ENCODE data around the gene ATP23.
A peak's percentile ranks its signal among the peaks of the same experiment; 100 is the strongest.

Gene ATP23

GRCh38 chr12:57941165-57941894, at the start of gene ATP23:
ATP23 (plus strand) TSS chr12:57941567; CDS start chr12:57941702, 135 bp downstream.
- peak; percentile 73 for DNase-seq (ENCODE audit: low spot score)

DNA sequence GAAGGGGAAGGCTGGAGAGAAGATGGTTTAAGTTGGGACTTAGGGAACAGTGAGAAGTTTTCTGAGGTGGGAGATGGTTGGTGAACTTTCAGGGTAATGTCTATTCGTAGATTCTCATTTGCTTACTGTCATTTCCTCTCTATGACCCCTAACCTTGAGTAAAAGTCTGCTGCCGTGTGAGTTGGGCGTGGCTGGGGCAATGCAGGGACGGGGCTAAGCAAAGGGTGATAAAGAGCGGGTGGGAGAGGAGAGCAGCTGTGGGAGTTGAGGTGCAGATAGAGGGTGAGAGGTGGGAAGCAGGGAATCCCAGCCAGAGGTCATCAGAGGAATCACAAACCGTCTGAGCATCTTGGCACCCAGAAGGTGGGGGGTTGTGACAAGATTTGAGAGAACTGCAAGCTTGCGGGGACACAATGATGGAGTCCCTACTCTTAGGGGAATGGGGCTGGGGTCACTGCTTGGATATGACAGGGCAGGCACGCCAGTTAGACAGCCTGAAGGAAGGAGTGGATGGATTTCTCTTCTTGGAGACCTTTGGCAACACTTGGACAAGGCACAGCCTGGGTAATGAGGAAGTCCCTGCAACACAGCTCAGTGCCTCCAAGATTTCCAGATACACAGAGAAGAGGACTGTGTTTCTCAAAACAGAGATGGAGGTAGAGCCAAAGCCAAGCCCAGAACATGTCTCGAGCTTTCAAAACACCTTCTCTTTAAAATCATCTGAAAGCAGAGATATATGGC, 49.0 kb upstream of the ATP23 start:
- no peak for DNase-seq (ENCODE audit: low spot score)

GRCh38 chr12:57893431-57894353, 47.7 kb upstream of the ATP23 start:
- peak; percentile 15 for DNase-seq (ENCODE audit: low spot score)

DNA sequence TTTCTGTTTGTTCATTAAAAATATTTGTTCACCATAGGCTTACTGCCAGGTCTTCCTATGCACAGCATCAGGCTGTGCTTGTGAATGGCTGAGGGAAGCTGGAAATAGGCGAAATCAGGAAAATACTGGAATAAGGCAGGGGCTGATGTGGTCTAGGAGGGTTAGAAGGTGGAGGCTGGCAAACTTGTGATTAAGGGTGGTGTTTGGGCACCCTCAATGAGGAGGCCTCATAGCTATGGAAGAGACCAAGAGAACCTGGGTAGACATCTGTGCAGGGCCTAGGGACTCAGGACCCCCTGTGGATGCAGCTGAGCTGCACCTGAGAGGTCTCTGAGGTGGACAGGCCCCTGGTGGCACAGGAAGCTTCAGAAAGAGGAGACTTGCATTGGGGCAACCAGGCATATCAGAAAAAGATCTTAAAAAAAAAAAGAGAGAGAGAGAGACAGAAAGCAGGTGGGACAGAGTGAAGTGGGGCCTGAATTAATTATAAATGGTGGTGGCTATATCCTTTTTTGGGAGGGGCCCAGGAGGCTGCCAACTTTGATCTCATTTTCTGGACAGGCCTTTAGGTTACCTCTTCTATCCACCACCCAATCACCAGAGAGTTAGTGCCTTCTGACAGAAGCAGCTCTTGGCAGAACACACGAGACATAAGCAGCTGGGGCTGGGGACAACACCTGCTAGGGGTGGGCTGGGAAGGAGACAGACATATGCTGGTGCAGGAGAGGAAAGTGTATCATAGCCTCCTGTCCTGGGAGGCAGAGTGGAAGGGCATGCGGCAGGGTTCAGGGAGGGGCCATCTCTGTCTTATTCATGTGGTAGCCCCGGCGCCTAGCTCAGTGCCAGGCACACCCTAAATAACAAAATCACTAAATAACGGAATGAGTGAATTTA, 46.7 kb upstream of the ATP23 start:
- DNase-seq (ENCODE audit: low spot score): no peak

DNA sequence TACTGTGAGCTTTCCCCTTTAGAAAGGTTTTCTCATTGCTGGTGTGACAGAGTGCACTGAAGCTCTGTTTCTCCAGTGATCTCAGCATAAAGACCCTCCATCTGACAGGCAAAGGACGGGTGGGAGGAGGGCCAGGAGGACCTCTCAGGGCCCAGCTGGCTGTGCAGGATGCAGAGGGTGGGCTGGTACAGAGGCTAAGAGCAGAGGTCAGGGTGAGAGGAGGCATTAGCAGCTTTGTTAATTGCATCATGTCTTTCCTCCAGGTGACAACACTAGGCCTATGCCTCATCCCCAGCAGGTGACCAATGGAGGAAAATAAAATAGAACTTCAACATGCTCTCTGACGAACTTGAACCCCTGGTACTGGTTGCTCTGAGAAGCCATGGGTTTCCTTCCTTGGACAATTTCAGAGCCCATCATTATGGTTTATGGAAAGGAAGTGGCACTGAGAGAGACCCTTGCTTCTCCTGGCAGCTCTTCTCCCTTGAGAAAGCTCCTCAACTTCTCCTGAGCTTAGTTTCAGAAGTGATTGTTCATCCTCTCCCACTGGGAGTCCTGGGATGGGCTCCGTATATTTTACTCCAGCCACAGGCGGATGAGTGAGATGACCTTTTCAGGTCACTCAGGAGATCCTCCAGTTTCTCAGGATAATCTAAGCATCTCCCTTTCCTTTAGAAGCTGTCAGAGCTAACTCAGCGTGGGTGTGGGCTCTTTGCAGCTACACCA, 45.8 kb upstream of the ATP23 start:
- DNase-seq (ENCODE audit: low spot score): no peak

- DNase-seq (ENCODE audit: low spot score): no peak
Measured at GRCh38 chr12:57896115-57896433, 45.3 kb upstream of the ATP23 start.

DNA sequence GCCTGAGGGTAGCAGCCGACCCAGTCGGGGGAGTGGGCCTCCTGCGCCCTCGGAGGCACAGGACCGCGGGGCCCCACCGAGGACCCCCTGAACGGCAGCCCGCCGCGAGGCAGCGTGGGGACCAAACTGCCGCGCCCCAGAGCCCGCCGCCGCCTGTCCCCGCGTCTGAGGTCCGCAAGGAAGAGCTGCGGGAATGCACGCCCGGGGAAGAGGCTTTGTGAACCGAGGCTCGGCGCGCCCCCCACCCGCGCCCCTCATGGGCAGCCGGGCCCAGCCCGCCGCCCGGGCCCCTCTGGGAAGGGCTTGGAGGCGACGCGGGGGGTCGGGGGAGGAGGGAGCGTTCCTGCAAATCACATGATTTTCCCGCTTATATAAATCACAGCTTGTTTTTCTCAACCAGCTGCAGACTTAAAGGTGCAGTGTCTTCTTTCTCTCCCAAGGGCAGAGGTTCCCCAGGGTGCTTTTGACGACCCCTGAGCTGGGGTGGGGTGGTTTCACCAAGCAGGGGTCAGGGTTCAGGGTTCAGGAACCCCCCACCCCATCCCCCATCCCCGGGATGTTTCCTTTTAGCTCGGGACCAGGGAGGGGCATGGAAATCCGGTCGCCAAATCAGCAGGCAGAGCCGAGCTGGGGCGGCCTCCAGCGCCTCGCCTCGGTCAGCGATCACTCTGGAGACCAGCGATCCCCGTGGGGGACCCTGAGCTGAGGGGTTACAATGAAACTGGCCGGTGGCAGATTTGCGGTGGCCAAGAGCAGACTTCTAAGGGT, 44.7 kb upstream of the ATP23 start:
- peak; percentile 40 for DNase-seq (ENCODE audit: low spot score)

DNA sequence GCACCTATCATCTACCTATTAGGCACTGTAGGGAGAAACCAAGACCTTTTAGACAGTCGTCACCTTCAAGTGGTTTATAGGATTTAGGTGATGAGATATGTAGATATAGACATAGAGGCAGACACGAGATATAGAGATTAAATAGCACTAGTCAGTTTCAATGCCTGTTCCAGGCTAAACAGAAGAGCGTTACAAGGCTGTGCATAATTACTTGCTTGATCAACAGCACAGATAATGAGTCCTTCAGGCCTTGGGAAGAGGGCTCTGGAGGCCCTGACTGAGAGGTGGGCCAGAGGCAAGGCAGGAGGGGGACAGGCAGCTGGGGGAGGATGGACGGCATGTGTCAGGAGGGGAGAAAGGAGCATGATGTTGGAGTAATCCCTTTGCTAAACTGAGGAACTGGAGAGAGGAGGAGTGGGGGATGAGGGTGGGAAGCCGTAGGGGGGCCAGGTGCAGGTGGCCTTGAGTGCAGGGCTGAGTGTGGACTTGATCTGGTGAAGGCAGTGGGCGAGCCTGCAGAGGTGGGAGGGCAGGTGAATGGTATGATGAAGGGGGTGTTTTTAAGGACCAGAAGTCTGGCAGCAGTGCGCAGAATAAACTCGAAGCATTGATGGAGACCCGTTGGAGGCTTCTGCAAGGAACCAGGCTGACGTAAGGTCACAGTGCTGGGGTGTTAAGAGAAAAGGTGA, 43.9 kb upstream of the ATP23 start:
- no peak for DNase-seq (ENCODE audit: low spot score)

DNA sequence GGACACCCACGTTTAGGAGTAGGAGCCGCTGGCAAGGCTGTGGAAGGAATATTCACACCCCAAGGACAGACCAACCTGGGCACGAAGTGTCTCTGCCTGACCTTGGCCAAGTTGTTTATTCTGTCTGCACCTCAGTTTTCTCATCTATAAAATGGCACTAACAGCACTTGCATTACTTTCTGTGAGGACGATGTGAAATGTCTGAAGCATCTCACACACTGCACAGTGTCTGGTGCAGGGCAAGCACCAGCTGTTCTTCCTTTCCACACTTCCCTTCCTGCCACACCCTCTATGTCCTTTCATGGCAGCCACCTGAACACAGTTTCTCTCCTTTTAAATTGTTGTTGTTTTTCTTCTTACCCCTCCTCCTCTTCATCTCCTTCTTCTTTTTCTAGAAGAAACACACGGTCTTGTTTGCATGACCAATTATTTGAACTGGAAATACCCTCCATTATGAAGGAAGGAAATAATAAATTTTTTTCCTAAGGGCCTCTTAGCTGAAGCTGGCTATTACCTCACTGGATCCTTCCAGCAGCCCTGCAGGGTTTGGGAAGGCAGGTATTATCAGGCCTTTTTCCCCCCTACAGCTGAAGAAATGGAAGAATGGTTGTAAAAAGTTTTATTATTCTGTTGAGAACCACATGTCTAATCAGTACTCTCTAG, 42.9 kb upstream of the ATP23 start:
- no peak for DNase-seq (ENCODE audit: low spot score)

GRCh38 chr12:57899010-57899662, 42.2 kb upstream of the ATP23 start:
- no peak for DNase-seq (ENCODE audit: low spot score)

- no peak for DNase-seq (ENCODE audit: low spot score)
Measured at GRCh38 chr12:57902478-57902969, 38.8 kb upstream of the ATP23 start.

DNA sequence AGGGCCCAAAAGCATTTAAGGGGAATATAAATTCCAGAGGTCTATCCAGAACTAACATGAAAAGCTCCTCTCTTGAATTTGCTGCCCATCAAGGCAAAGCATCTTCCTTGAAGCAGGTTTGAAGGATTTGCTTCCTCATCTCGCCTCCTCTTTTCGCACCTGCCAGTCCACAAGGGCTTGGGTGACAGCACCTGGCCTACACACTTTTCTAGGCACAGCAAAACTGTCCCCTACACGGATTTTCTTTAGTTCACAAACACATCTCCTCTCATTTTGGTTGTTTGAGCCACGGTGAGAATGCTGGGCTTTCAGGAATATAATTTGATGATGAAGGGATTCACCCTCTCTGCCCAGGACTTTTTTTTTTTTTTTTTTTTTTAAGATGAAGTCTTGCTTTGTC, 36.9 kb upstream of the ATP23 start:
- DNase-seq (ENCODE audit: low spot score): no peak

DNA sequence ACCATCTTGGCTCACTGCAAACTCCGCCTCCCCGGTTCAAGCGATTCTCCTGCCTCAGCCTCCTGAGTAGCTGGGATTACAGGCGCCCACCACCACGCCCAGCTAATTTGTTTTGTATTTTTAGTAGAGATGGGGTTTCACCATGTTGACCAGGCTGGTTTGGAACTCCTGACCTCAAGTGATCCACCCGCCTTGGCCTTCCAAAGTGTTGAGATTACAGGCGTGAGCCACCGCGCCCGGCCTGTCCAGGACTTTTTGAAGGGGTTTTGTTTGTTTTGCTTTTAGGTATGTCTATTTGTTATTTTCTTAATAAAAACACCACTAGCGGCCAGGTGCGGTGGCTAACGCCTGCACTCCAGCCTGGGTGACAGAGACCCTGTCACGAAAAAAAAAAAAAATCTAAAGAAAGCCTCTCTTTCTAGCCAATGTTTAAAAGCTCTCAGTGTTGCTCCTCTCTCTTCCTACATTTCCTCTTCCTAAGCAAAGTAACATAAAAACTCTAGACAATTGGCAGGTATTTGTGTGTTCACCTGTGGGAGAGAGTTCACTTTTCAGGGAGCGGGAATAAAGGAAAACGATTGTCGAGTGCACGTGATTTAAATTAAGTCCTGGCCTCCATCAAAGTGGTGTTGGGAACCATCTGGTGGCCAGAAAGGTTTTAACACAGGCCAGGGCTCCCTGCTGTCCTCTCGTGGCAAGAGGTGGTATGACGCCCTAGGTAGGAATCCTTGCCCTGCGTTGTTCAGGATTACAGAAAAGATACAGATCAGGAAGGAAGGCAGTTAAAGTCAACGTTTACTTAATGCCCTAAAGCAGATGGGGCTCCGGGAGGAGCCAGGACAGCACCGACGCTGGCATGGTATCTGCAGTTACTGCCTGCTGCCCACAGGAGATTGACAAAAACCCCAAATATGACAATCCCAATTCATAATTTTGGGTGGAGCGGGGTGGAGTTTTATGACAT, 36.2 kb upstream of the ATP23 start:
- peak; percentile 88 for DNase-seq (ENCODE audit: low spot score)

GRCh38 chr12:57905812-57906475, 35.4 kb upstream of the ATP23 start:
- no peak for DNase-seq (ENCODE audit: low spot score)

GRCh38 chr12:57906821-57907220, 34.5 kb upstream of the ATP23 start:
- DNase-seq (ENCODE audit: low spot score): no peak

GRCh38 chr12:57907281-57907680, 34.1 kb upstream of the ATP23 start:
- DNase-seq (ENCODE audit: low spot score): no peak

GRCh38 chr12:57908511-57908910, 32.9 kb upstream of the ATP23 start:
- DNase-seq (ENCODE audit: low spot score): no peak

Data from kidney capillary endothelial cell (primary cell).